ENCODE results near the gene TXNDC11. TPM values are rescaled to one million over a fixed set of nuclear protein-coding genes. Genes with fewer than 3 reads are reported as not detected.

The TXNDC11 gene
- total and polyA plus RNA-seq, 2 experiments from 2014 or later, result 6.8 to 12.0 TPM

DNA sequence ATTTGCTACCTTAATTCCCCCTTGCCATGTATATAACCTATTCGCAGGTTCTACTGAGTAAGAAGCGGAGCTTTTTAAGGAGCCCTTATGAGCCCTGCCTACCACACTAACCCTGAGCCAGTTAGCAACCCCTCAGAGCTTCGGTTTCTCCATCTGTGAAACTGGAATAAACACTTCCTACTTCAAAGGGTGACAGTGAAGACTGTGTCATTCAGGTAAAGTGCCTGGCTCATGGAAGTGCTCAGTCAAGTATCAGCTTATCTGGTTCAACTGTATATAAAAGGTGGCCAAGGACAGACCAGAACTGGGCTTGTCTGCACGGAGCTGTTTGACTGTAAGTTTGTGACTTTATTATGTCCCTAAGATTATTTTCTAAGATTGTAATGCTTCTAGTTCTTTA is 31.0 kb downstream of the TXNDC11 start:
- no peaks in the 10 kb centered on the region for H3K9me2 ChIP-seq (ENCODE audit: insufficient read depth)
- H3K4me1 ChIP-seq (ENCODE audit: insufficient read depth), result no peaks in the 10 kb centered on the region
- Mint-ChIP-seq H3K4me3 (no peak overlapping the region), H3K36me3 (ENCODE audit: low read depth) (no peaks in the 10 kb centered on the region; the same call in 2 of the 3 replicates), H3K9me3 (no peaks in the 10 kb centered on the region), H3K4me1 (no peaks in the 10 kb centered on the region), H3K27ac (no peak overlapping the region), H3K27me3 (ENCODE audit: insufficient read depth, low read depth, poor library complexity) (peaks cover 3% of the 10 kb centered on the region)
- no peak overlapping the region for H3K27ac ChIP-seq (ENCODE audit: low read depth)
- H3F3A ChIP-seq (replicated peaks; ENCODE audit: low read depth), result no peaks in the 10 kb centered on the region
- no peak overlapping the region for H2AFZ ChIP-seq
- TF ChIP-seq EZH2phosphoT487 (IDR thresholded peaks at IDR 0.05; ENCODE audit: unreplicated experiment) (no peak), POLR2AphosphoS5 (IDR thresholded peaks at IDR 0.05; ENCODE audit: low read depth) (no peak), STAT1 (IDR thresholded peaks at IDR 0.05; ENCODE audit: unreplicated experiment) (no peak)
- TF ChIP-seq, protein P1, sequence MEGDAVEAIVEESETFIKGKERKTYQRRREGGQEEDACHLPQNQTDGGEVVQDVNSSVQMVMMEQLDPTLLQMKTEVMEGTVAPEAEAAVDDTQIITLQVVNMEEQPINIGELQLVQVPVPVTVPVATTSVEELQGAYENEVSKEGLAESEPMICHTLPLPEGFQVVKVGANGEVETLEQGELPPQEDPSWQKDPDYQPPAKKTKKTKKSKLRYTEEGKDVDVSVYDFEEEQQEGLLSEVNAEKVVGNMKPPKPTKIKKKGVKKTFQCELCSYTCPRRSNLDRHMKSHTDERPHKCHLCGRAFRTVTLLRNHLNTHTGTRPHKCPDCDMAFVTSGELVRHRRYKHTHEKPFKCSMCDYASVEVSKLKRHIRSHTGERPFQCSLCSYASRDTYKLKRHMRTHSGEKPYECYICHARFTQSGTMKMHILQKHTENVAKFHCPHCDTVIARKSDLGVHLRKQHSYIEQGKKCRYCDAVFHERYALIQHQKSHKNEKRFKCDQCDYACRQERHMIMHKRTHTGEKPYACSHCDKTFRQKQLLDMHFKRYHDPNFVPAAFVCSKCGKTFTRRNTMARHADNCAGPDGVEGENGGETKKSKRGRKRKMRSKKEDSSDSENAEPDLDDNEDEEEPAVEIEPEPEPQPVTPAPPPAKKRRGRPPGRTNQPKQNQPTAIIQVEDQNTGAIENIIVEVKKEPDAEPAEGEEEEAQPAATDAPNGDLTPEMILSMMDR (conservative IDR thresholded peaks at IDR 0.05; ENCODE audit: low read depth in 2 of 2), result no peak
- ATAC-seq (no peak), DNase-seq (ENCODE audit: low spot score) (no peak)
- H3K4me3 ChIP-seq, result no peak overlapping the region
- H4K20me1 ChIP-seq (replicated peaks; ENCODE audit: insufficient read depth), result 0 out of 2 replicates have a peak, but pooled peaks cover 5% of the 10 kb centered on the region
- no peaks in the 10 kb centered on the region for H3K79me2 ChIP-seq (replicated peaks; ENCODE audit: insufficient read depth)
- no peaks in the 10 kb centered on the region for H3K36me3 ChIP-seq (ENCODE audit: insufficient read depth)
- H3K4me2 ChIP-seq, result no peak overlapping the region
- H3K27me3 ChIP-seq (ENCODE audit: insufficient read depth), result no peaks in the 10 kb centered on the region

DNA sequence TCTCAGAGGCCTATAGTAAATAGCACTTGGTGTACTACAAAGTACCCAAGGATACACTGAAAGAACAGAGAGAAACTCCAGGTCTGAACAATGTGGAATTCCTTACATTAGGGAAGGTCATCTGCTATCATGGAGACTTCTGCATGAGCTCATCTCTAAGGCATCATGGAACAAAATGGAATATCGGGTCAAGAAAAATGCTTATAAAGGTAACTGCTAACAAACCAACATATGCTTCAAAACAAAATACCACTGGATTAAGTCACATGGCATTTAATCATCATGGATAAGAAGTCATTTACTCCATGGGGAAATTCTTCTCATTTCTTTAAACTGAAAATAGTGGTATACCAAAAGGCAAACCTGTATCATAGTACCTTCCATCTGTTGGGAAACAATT is 34.2 kb downstream of the TXNDC11 start:
- H3K27me3 ChIP-seq (ENCODE audit: insufficient read depth), result no peaks in the 10 kb centered on the region
- Mint-ChIP-seq H3K9me3 (no peaks in the 10 kb centered on the region), H3K27me3 (ENCODE audit: insufficient read depth, low read depth, poor library complexity) (peaks cover 5% of the 10 kb centered on the region), H3K27ac (no peak overlapping the region), H3K4me1 (no peaks in the 10 kb centered on the region), H3K4me3 (no peak overlapping the region), H3K36me3 (ENCODE audit: low read depth) (no peaks in the 10 kb centered on the region)
- no peak overlapping the region for H2AFZ ChIP-seq
- H3K9me2 ChIP-seq (ENCODE audit: insufficient read depth), result no peaks in the 10 kb centered on the region
- H3K36me3 ChIP-seq (ENCODE audit: insufficient read depth), result no peaks in the 10 kb centered on the region
- no peaks in the 10 kb centered on the region for H3F3A ChIP-seq (replicated peaks; ENCODE audit: low read depth)
- H3K4me3 ChIP-seq, result no peak overlapping the region
- ATAC-seq, result no peak
- H4K20me1 ChIP-seq (replicated peaks; ENCODE audit: insufficient read depth), result peaks cover 11% of the 10 kb centered on the region; the same call in 1 of the 2 replicates
- no peaks in the 10 kb centered on the region for H3K79me2 ChIP-seq (replicated peaks; ENCODE audit: insufficient read depth)
- no peaks in the 10 kb centered on the region for H3K4me1 ChIP-seq (ENCODE audit: insufficient read depth)
- no peak overlapping the region for H3K4me2 ChIP-seq
- DNase-seq (ENCODE audit: low spot score), result no peak
- H3K27ac ChIP-seq (ENCODE audit: low read depth), result no peak overlapping the region
- TF ChIP-seq ZNF114 (CRISPR knock-in tag; IDR thresholded peaks at IDR 0.05), result no peak
- no peak for TF ChIP-seq ZNF331 (CRISPR knock-in tag; IDR thresholded peaks at IDR 0.05; ENCODE audit: low read depth)
- TF ChIP-seq STAT1 (IDR thresholded peaks at IDR 0.05; ENCODE audit: unreplicated experiment), result no peak
- TF ChIP-seq, protein P2, sequence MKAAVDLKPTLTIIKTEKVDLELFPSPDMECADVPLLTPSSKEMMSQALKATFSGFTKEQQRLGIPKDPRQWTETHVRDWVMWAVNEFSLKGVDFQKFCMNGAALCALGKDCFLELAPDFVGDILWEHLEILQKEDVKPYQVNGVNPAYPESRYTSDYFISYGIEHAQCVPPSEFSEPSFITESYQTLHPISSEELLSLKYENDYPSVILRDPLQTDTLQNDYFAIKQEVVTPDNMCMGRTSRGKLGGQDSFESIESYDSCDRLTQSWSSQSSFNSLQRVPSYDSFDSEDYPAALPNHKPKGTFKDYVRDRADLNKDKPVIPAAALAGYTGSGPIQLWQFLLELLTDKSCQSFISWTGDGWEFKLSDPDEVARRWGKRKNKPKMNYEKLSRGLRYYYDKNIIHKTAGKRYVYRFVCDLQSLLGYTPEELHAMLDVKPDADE (IDR thresholded peaks at IDR 0.05), result no peak
- TF ChIP-seq, protein P1 (conservative IDR thresholded peaks at IDR 0.05; ENCODE audit: low read depth in 2 of 2), result no peak
- TF ChIP-seq JUNB (IDR thresholded peaks at IDR 0.05; ENCODE audit: unreplicated experiment), result no peak
- no peak for TF ChIP-seq POLR2AphosphoS5 (IDR thresholded peaks at IDR 0.05; ENCODE audit: low read depth)
- TF ChIP-seq, protein P3, sequence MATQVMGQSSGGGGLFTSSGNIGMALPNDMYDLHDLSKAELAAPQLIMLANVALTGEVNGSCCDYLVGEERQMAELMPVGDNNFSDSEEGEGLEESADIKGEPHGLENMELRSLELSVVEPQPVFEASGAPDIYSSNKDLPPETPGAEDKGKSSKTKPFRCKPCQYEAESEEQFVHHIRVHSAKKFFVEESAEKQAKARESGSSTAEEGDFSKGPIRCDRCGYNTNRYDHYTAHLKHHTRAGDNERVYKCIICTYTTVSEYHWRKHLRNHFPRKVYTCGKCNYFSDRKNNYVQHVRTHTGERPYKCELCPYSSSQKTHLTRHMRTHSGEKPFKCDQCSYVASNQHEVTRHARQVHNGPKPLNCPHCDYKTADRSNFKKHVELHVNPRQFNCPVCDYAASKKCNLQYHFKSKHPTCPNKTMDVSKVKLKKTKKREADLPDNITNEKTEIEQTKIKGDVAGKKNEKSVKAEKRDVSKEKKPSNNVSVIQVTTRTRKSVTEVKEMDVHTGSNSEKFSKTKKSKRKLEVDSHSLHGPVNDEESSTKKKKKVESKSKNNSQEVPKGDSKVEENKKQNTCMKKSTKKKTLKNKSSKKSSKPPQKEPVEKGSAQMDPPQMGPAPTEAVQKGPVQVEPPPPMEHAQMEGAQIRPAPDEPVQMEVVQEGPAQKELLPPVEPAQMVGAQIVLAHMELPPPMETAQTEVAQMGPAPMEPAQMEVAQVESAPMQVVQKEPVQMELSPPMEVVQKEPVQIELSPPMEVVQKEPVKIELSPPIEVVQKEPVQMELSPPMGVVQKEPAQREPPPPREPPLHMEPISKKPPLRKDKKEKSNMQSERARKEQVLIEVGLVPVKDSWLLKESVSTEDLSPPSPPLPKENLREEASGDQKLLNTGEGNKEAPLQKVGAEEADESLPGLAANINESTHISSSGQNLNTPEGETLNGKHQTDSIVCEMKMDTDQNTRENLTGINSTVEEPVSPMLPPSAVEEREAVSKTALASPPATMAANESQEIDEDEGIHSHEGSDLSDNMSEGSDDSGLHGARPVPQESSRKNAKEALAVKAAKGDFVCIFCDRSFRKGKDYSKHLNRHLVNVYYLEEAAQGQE (IDR thresholded peaks at IDR 0.05; ENCODE audit: unreplicated experiment), result no peak
- no peak for TF ChIP-seq NANOG (IDR thresholded peaks at IDR 0.05; ENCODE audit: borderline replicate concordance)
